Ramos (cell line): ENCODE measurements around the gene GNAL.

Experiments
- in situ Hi-C: fragments of 300-500 bp; cut with MboI; formaldehyde crosslinking; loops from one replicate; pipeline ENCODE4 v1.14.3; 2022; ENCODE audit warnings: low sequenced_read_pairs; ENCODE audit not compliant: unreplicated experiment

GNAL gene

DNA sequence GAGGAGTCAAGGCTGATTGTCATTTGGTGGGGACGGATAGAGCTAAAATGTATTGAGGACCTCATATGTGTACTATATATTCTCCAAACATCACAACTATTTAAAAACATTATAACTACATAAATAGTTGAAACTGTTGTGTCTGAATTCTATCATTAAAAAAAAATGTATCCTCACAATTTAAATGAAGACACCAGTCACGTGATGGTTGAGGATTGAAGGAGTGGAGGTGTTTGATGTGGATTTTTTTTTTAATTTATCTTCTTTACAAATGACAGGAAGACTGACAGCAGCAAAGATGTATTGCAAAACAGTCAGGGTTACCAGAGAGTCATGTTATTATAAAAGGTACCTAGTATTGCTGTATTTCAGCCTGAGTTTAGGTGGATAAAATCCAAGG, 30.0 kb downstream of the GNAL start:
- in situ Hi-C loops, result no loop called here

DNA sequence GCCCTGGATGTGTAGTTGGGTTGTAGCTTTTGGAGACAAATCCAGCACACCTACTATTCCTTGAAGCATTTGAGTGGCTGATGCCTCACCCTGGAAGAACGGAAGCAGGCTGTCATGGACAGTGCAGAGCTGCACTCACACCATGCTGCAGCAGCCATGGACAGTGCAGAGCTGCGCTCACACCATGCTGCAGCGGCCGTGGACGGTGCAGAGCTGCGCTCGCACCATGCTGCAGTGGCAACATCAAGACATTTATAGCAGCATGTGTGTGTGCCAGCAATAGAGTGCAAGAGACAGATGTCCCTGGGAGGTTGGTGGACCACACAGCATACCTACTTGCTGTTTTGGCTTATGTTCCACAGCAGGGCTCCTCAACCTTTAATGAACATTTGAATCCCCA, 30.6 kb downstream of the GNAL start:
- in situ Hi-C loops, result no loop called here

DNA sequence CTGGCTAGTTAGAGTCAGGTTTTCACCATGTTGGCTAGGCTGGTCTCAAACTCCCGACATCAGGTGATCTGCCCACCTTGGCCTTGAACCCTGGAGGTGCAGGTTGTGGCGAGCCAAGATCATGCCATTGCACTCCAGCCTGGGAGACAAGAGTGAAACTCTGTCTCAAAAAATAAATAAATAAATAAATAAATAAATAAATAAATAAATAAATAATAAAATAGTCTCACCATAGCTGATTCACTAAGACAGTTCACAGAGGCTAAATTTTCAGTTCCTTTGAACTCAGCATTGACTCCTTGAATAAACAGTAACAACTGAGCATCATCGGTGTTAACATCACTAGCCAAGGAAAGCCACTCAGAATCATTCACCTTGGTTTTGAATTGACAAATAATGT, 32.7 kb downstream of the GNAL start:
- in situ Hi-C loops, result no loop called here

DNA sequence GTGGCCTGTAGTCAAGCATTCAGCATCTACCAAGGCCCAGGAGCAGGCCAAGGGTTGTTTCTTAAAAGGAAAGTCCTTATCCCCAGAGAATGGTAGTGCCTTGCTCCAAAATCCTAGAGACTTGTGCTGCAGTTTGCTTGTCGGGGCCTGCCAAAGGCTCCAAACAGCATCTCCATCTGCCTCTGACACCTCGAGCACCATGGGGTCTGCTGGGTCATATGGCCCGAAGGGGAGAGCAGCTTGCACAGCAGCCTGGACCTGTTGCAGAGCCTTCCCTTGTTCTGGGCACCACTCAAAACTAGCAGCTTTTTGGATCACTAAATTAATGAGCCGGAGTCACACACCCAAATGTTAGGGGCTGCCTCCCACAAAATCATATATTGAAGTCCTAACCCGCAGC, 35.7 kb downstream of the GNAL start:
- in situ Hi-C loops, result no loop called here

DNA sequence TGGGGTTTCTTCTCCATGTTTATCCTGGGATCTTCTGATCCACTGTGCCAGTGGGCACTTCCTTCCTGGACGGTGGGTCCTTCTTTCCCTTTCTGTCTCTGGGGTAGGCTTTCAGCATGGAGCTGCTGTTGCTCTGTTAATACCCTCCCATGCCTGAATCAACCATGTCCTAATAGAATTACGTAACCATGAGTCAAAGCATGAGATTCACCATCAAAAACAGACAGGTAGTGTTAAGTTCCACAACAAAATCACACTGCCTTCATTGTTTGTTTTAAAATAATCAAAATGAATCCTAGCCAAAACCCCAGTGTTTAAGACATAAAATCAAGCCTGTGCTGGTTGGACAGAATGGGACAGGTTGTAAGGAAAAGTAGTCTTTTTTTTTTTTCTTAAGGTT, 37.5 kb downstream of the GNAL start:
- in situ Hi-C loops, result no loop called here

DNA sequence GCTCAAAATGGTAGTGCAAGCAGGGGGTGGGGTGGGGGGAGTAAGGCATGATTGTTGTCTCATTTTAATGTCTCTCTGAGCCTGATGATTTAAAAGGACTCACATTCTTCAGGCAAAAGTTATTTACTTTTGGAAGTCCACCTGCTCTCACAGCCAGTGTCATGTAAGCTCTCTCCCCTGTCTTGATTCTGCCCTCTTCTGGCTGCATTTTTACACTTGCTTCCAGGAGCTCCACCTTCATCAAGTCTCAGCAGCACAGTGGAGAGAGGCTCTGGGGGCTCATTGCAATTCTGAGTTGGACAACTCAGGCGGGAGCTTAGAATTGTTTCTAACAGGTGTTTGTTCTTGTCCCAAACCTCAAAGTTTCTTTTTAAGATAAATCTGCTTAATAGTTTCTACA, 39.2 kb downstream of the GNAL start:
- in situ Hi-C loops, result no loop called here

DNA sequence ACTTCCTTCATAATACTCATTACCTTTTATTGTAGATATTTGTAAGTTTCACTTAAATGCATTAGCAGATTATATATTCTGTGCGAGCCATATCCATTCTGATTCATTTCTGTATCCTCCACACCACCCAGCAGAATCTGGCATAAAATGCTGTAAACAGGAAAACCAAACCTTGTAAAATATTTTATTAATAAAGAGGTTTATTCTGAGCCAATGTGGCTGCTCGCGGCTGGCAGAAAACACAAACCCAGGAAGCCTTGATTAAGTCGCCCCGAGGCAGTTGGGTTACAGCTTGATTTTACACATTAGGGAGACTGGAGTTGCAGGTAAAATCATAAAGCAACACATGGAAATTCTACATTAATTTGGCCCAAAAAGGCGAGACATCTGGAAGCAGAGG, 40.5 kb downstream of the GNAL start:
- in situ Hi-C loops, result no loop called here

DNA sequence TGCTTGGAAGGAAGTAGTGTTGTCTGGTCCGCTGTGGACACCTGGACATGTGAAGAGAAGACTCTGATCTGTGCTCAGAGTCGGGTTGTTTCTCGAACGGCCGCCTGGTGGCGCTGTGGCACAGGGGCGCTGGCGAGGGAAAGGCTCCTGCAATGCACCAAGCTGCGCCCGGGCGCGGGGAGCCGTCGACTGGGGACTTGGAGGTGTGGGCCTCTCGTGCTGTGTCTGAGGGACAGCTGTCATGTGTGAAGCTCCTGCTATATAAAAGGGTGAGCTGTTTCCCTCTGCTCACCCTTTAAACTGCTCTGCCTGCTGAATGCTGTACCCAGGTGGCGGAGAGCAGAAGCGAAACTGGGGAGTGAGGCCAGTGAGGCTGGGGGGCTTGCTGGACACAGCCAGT, 44.0 kb downstream of the GNAL start:
- in situ Hi-C loops, result loop anchor here (10.0 kb wide), 1 partner anchor 302 kb away; no protein-coding TSS in a partner anchor

DNA sequence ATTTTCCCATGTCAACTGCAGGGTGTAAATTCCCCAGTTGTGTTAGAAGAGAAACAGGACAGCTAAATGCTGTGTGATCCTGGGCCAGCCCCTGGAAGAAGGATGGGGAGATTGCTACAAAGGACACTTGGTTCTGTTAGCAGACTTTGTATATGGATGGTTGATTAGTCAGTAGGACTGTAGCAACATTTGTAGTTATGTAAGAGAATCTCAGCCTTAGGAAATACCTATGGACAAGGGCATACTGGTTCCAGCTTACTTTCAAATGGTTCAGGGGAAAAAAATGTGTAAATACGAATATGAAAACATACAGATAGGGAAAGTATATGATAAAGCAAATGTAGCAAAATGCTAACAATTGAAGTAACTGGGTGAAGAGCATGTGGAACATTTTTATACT, 47.6 kb downstream of the GNAL start:
- in situ Hi-C loops, result loop anchor here (10.0 kb wide), 1 partner anchor 298 kb away; no protein-coding TSS in a partner anchor

DNA sequence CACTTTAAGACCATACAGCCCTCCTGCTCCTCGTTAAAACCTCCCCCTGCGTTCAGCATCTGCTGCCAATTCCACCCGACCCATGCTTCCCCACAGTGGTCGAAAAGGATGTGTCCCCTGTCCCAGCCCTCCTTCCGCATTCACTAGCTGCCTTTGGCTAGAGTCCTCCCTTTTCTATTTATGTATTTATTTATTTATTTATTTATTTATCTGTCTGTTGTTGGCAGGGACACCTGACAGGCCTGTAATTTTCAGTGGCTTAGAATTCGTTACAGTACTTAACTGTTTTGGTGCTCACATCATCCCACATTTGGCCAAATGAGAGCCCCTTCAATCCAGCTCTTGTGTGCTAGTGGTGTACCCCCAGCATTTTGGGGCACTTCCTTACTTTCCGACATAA, 50.8 kb downstream of the GNAL start:
- in situ Hi-C loops, result loop anchor here (10.0 kb wide), 1 partner anchor 295 kb away; no protein-coding TSS in a partner anchor

DNA sequence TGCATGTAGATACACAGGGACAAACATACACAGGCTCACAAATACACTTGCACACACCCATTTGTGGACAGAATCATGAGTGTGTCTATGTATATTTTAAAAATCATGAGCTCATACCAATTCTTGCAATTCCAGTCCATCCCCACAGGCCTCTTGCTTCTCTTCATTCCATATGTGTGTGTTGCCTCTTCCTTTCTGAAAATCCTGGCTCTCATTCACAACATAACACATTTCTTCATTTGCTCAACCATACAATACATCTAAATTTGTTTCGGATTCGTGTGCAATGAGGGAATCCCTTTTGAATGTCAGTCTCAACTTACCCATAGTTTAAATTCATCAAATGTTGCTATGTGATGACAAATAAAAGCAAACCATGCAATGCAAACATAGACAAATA, 51.4 kb downstream of the GNAL start:
- in situ Hi-C loops, result no loop called here

DNA sequence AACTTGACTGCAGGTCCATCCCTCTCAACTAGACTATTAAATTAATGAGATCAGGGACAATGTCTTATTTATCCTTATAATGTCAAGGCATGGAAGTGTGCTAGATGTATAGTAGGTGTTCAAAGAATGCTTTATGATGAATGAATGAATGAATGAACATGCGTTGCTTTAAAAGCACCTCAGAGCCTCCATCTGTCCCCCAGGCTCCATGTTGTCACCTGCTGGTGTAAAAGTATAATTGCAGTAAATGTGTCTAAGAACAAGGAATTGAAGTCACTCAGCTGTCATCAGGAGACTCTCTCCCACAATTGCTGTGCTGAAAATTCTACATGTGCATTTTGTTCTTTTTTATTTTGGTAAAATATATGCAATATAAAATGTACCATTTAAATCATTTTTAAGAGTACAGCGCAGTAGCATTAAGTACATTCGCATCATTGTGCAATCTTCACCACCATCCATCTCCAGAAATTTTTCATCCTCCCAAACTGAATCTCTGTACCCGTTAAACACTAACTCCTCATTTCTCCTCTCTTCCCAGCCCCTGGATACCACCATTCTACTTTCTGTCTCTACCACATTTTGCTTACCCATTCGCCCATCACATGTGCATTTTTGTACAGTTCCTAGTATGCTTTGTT, 52.6 kb downstream of the GNAL start:
- in situ Hi-C loops, result no loop called here

DNA sequence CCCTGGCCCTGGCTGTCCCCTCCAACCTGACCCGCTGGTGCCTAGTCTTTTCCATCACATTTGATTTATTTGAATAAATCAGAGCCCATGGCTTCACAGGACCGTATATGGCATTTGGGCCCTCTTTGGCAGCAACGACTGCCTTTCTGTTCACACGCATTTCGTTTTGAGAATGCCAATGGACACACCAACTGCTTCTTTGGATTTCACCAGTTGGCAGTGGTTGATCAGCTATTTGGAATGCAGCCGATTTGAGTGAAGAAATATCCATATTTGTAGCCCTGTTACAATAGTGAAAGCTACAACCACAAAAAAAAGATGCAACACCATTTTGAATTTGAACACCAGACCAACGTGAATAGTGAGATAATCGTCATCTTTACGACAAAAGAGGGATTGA, 56.5 kb downstream of the GNAL start:
- in situ Hi-C loops, result no loop called here

DNA sequence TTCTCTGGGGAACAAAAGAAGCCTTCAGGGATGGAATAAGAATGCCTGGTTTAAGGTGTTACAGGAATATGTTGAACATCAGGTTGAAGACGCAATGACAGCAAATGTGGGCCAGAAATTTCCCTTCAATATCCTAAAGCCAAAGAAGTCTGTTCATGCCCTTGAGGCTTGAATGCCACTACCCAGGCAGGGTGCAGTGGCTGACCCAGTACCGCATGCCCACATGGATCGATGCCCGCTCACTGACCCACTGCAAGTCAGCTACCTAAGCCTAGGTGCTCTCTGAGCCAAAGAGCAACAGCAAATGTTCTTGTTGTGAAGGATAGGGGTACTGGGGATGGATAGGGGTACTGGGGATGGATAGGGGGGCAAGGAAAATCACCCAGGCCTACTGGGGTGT, 58.2 kb downstream of the GNAL start:
- in situ Hi-C loops, result no loop called here

DNA sequence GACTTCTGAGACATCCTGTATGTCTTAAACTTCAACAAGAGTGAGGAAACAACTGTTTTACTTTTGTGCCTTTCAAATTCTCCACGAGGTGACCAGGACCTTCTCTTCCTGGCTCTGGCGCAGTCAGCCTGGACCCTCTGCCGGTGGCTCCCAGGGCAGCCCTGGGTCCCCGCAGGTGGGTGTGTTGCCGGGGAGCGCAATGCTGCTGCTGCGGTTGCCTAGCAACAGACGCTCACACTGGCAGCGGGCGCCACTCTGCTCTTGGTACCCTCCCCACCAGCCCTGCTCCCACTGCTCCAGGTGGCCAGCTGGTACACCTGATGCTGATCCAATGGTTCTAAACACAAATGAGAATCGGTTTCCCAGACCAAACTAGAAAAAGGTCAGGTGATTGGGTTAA, 58.7 kb downstream of the GNAL start:
- in situ Hi-C loops, result no loop called here

DNA sequence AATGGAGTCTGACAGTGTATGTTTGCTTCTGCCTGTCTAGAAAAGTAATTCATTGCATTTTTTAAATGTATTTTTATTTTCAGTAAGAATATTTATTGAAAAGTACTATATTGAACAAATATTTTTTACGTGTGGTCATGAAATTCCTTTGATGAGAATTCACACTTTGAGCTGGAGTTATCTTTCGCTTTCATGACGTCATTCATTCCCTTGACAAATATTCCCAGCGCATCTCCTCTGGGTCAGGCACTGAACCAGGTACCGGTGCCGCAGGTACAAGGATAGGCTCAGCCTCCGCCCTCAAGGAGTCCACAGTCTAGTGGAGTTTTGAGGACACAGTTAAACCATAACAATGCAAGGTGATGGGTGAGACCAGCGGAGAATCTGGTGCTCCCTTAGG, 60.2 kb downstream of the GNAL start:
- in situ Hi-C loops, result no loop called here

DNA sequence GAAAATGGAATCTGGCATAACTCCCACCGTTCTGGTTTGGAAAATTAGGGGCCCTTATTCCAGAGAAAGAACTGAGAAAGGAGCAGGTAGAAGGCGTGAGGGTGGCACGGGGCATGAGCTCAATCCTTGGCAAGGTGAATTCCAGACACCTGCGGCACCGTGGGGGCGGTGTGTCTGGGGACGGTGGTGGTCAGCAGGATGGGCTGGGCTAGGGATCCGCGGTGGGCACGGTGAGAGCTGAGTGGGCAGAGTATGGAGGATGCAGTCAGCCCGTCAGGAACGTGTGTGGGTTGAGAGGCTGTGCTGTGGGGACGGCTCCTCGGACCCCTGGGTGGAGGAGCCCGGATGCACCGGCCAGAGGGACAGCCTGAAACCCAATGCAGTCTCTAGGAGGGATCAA, 61.1 kb downstream of the GNAL start:
- in situ Hi-C loops, result no loop called here

DNA sequence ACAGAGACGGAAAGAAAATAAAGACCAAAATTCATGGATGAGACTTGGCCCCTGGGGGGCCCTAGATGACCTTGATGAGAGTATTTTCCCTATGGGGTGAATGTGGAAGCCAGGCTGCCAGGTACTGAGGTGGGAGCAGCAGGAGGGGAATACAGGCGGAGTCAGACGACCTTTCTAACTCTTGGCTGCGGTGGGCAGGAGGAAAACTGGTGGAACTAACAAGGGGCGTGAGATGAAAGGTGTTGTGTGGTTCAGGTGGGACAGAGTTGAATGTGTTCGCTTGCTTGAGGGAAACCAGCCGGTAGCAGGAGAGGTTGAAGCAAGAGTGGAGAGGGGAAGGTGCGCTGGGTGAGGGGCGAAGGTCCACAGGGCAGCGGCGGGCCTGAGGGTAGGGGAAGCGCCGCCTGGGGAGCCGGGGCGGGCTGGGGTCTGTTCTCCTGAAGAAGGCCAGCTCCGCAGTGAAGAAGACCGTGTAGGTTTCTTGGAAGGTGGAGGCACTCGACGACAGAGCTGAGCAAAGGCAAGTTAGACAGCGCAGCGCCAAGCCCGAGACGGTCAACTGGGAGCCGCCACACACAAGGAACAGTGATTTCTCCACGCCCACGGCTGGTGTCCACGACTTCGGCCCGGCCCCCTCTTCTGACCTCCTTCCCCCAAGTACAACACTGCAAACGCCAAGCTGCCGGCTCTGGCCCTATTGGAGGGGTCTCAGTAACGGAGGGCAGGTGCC, 61.7 kb downstream of the GNAL start:
- in situ Hi-C loops, result no loop called here

DNA sequence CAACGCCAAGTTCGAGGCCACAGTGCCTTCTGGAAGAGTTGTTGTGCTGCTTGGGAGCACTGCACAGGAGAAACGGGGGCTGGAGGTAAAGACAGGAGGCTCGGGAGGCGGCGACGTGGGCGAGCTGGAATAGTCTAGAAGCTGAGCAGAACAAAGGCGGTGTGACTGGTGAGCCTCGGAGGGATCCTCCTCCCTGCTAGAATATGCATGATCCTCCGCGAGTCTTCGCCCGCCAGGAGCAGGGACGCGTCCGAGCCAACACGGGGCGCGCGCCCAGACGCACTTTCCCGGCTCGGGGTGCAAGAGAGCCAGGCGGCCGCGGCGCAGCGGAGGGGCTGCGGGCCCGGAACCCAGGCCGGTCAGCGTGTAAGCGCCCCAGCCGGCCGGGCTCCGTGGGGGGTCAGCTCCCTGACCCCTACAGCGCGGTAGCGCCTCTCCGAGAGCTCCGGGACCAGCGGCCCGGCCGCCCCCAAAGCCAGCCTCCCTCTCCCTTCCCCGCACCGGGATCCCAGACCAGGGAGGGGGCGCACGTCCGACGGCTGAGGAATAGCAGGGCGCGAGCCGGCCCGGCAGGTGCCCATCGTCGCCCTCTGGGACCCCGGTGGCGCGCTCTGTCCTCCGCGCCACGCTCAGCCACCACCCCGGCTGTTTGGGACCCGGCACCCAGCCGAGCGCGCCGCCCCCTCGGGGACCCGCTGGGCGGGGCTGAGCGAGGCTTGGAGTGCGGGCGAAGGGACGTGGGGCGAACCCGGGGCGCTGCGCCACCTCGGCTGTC, 62.5 kb downstream of the GNAL start:
- in situ Hi-C loops, result no loop called here

DNA sequence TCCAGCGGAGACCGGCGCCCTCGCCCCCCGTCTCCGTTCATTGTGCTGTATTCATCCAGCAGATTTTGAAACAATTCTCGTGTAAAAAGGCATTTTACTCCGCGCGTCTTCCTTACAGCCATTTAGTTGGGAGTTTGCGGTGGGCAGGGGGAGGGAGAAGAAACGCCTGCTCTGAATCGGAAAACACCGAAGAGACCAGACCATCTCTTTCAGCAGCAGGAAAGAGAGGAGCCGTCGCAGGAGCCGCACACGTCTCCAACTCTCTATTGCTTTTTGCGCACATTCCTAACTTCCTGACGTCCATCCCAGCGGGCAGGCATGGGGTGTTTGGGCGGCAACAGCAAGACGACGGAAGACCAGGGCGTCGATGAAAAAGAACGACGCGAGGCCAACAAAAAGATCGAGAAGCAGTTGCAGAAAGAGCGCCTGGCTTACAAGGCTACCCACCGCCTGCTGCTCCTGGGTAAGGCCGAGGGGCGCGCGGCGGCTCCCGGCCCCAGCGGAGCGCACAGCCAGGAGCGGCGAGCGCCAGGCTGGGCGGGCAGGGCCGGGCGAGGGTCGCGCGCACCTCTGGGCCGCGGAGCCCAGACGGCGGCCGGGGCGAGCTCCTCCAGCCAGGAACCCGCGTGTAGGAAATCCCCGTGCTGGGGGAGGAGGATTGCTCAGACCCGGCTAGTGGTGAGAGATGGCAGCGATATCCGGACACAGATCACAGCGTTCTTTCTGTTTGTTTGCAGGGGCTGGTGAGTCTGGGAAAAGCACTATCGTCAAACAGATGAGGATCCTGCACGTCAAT, 63.2 kb downstream of the GNAL start:
- in situ Hi-C loops, result no loop called here

DNA sequence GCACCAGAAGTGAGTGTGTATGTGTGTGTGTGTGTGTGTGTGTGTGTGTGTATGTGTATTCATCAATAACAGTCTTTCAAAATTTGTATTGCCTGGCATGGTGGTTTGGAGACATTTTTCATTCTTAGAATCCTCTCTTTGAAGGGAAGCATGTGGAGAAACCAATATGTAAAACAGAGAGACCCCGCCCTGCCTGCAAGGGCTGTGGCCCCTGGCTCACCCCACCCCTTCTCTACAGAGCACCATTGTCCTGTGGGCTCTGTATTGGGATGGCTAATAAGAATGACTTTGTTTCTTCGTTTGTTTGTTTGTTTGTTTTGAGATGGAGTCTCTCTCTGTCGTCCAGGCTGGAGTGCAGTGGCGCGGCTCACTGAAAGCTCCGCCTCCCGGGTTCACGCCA, 65.9 kb downstream of the GNAL start:
- in situ Hi-C loops, result no loop called here
